Lung (tissue), 12 donors: Measurements from ENCODE around the gene NOTCH2. TPM values are rescaled to one million over a fixed set of nuclear protein-coding genes. Genes with fewer than 3 reads are reported as not detected.

Source experiments
- ATAC-seq: fragments of 200-7000 bp; cut with Tn5 transposase; one replicate; pipeline ENCODE4 v1.9.1; 2020; ENCODE audit warnings: moderate number of reproducible peaks; ENCODE audit not compliant: insufficient read depth, low FRiP score
- DNase-seq, 3 donors: peaks; one replicate each; pipeline ENCODE4 v3.0.0-alpha.2; 2013 to 2017
- H3K27ac ChIP-seq, 2 donors: one replicate each; pipeline ENCODE4 v1.5.1; 2013; ENCODE audit warnings: mild to moderate bottlenecking in 2 of 2, moderate library complexity in 2 of 2, control low read depth in 1 of 2, inconsistent platforms in 1 of 2, low read depth in 1 of 2, low read length in 1 of 2
- H3K27me3 ChIP-seq, 3 donors: one replicate each; pipeline ENCODE4 v1.5.1; 2013; ENCODE audit warnings: low read length in 2 of 3; ENCODE audit not compliant: control insufficient read depth in 3 of 3, insufficient read depth in 3 of 3
- H3K36me3 ChIP-seq, 4 donors: one replicate each; pipeline ENCODE4 v1.5.1; 2013; ENCODE audit warnings: low read length in 4 of 4, mild to moderate bottlenecking in 1 of 4, moderate library complexity in 1 of 4; ENCODE audit not compliant: control insufficient read depth in 4 of 4, insufficient read depth in 4 of 4
- H3K4me1 ChIP-seq, 5 donors: one replicate each; pipeline ENCODE4 v1.5.1; 2013; ENCODE audit warnings: low read length in 5 of 5, mild to moderate bottlenecking in 2 of 5, moderate library complexity in 1 of 5; ENCODE audit not compliant: control insufficient read depth in 5 of 5, insufficient read depth in 5 of 5
- H3K4me3 ChIP-seq: one replicate; pipeline ENCODE4 v1.5.1; 2013; ENCODE audit warnings: mild to moderate bottlenecking, control low read depth, moderate library complexity
- H3K9ac ChIP-seq, 2 donors: one replicate each; pipeline ENCODE4 v1.5.1; 2013; ENCODE audit warnings: low read length in 2 of 2, control low read depth in 1 of 2; ENCODE audit not compliant: insufficient read depth in 1 of 2
- H3K9me3 ChIP-seq, 4 donors: one replicate each; pipeline ENCODE4 v1.5.1; 2013; ENCODE audit warnings: low read length in 3 of 4, mild to moderate bottlenecking in 1 of 4, moderate library complexity in 1 of 4; ENCODE audit not compliant: control insufficient read depth in 4 of 4, insufficient read depth in 3 of 4
- CTCF ChIP-seq: IDR thresholded peaks from 2 replicates; pipeline ENCODE4 v1.5.1; 2012; ENCODE audit warnings: mild to moderate bottlenecking; ENCODE audit errors: control extremely low read depth, extremely low read depth
- WGBS, 2 donors: extraction: QIAGEN DNeasy Blood & Tissue Kit; methylation state at CpG; one replicate each; pipeline ENCODE4 v1.1.7; 2013; 5-methylcytosine and 5-hydroxymethylcytosine counted together
- polyA plus RNA-seq, 2 donors: library from polyadenylated mRNA; stranded (reverse); fragments of 200-250 nt; gene quantifications; one replicate each; pipeline ENCODE4 v1.2.1, GENCODE V29; 2013
- total RNA-seq, 2 donors: library from RNA; depleted of rRNA in 1 of 2; stranded (reverse); fragments of >200 nt in 1 of 2; gene quantifications; one replicate each; pipeline ENCODE4 v1.2.1, GENCODE V29; 2014 to 2021
- donor health status: control.
- donor health status: control.
- donor health status: Bipolar disorder and iron deficiency.
- donor health status: healthy.
- donor health status: DM: yes; HTN: yes; CAD: no.

NOTCH2 gene
- total and polyA plus RNA-seq, 4 donors, result 6.8 to 179 (median 80.3) TPM

GRCh38 chr1:119870917-119871596 is 198.4 kb downstream of the NOTCH2 start:
- DNase-seq (peak; percentile 78 to 85 (median 83)), ATAC-seq (peak; percentile 86)
- Histone ChIP-seq H3K36me3 (no peaks in the 10 kb centered on the region), H3K9me3 (no peaks in the 10 kb centered on the region), H3K4me3 (no peak overlapping the region), H3K27me3 (no peaks in the 10 kb centered on the region), H3K9ac (no peak overlapping the region), H3K27ac (no peak overlapping the region), H3K4me1 (peaks cover 0 to 4% (median 0%) of the 10 kb centered on the region in 5 donors)
- TF ChIP-seq CTCF, result peak; percentile 49
- WGBS, 2 donors, result 47 to 52% methylated on average over 20 of the region's 20 CpGs

GRCh38 chr1:119869995-119870394 is 199.5 kb downstream of the NOTCH2 start:
- DNase-seq (peak in 2 of 3 donors; percentile 32 to 51), ATAC-seq (no peak)
- Histone ChIP-seq H3K27me3 (no peaks in the 10 kb centered on the region), H3K36me3 (no peaks in the 10 kb centered on the region), H3K27ac (no peak overlapping the region), H3K9ac (no peak overlapping the region), H3K4me1 (peaks cover 0 to 7% (median 0%) of the 10 kb centered on the region in 5 donors), H3K4me3 (no peak overlapping the region), H3K9me3 (no peaks in the 10 kb centered on the region)
- TF ChIP-seq CTCF, result no peak
- 62 to 83% methylated on average over 1 of the region's 1 CpG for WGBS, 2 donors

- whole genome bisulfite sequencing, 2 donors, result 85 to 90% methylated on average over 2 of the region's 2 CpGs
- no peak for TF ChIP-seq CTCF
- Histone ChIP-seq H3K36me3 (no peaks in the 10 kb centered on the region), H3K27me3 (no peaks in the 10 kb centered on the region), H3K4me3 (no peak overlapping the region), H3K9ac (no peak overlapping the region), H3K4me1 (peaks cover 0 to 5% (median 0%) of the 10 kb centered on the region in 5 donors), H3K9me3 (no peaks in the 10 kb centered on the region), H3K27ac (no peak overlapping the region)
- DNase-seq (no peak), ATAC-seq (no peak)
Measured at GRCh38 chr1:119868176-119868575, 201.3 kb downstream of the NOTCH2 start.
